ENCODE measurements around the gene MXRA5. TPM values are rescaled to one million over a fixed set of nuclear protein-coding genes. Genes with fewer than 3 reads are reported as not detected.

Gene MXRA5
- total and polyA plus RNA-seq, 5 donors: 0.34 to 5.5 (median 3.1) TPM

- H3K27me3 ChIP-seq (ENCODE audit: control insufficient read depth, insufficient read depth): no peaks in the 10 kb centered on the region
- H3K4me3 ChIP-seq (ENCODE audit: low read length): no peak overlapping the region
- H3K27ac ChIP-seq (ENCODE audit: low read length): no peak overlapping the region
- DNase-seq: no peak
- intact Hi-C loops (cut with DNase I): no loop called here
- 68% methylated on average over 7 of the region's 7 CpGs for WGBS
- H3K9me3 ChIP-seq (ENCODE audit: control insufficient read depth, low read length): no peaks in the 10 kb centered on the region
- no peaks in the 10 kb centered on the region for H3K4me1 ChIP-seq (ENCODE audit: control insufficient read depth, insufficient read depth, low read length)
- ATAC-seq: no peak
Measured at GRCh38 chrX:3326681-3327080, 19.8 kb downstream of the MXRA5 start.

GRCh38 chrX:3320471-3321046, 25.9 kb downstream of the MXRA5 start:
- no peaks in the 10 kb centered on the region for H3K4me1 ChIP-seq (ENCODE audit: control insufficient read depth, insufficient read depth, low read length)
- H3K27me3 ChIP-seq (ENCODE audit: control insufficient read depth, insufficient read depth): no peaks in the 10 kb centered on the region
- H3K9me3 ChIP-seq (ENCODE audit: control insufficient read depth, low read length): no peaks in the 10 kb centered on the region
- ATAC-seq (peak; percentile 28 to 59), DNase-seq (no peak)
- intact Hi-C loops (cut with DNase I): no loop called here
- WGBS: 67% methylated on average over 7 of the region's 7 CpGs
- H3K27ac ChIP-seq (ENCODE audit: low read length): no peak overlapping the region
- H3K4me3 ChIP-seq (ENCODE audit: low read length): no peak overlapping the region

- DNase-seq: no peak
- WGBS: 83% methylated on average over 47 of the region's 47 CpGs
Measured at GRCh38 chrX:3317191-3317718, 29.2 kb downstream of the MXRA5 start.

GRCh38 chrX:3312109-3312508, 34.3 kb downstream of the MXRA5 start:
- 94% methylated on average over 2 of the region's 2 CpGs for WGBS
- intact Hi-C loops (cut with DNase I): no loop called here
- DNase-seq (no peak), ATAC-seq (no peak)
- no peaks in the 10 kb centered on the region for H3K27me3 ChIP-seq (ENCODE audit: control insufficient read depth, insufficient read depth)
- H3K4me1 ChIP-seq (ENCODE audit: control insufficient read depth, insufficient read depth, low read length): no peaks in the 10 kb centered on the region
- peaks cover 1% of the 10 kb centered on the region for H3K9me3 ChIP-seq (ENCODE audit: control insufficient read depth, low read length)
- H3K4me3 ChIP-seq (ENCODE audit: low read length): no peak overlapping the region
- H3K27ac ChIP-seq (ENCODE audit: low read length): no peak overlapping the region

More at GRCh38 chrX:3317191-3317718, 29.2 kb downstream of the MXRA5 start:
- ATAC-seq: no peak
- no peaks in the 10 kb centered on the region for H3K4me1 ChIP-seq (ENCODE audit: control insufficient read depth, insufficient read depth, low read length)
- H3K9me3 ChIP-seq (ENCODE audit: control insufficient read depth, low read length): no peaks in the 10 kb centered on the region
- H3K4me3 ChIP-seq (ENCODE audit: low read length): no peak overlapping the region
- H3K27ac ChIP-seq (ENCODE audit: low read length): no peak overlapping the region
- intact Hi-C loops (cut with DNase I): no loop called here
- no peaks in the 10 kb centered on the region for H3K27me3 ChIP-seq (ENCODE audit: control insufficient read depth, insufficient read depth)

- intact Hi-C loops (cut with DNase I): no loop called here
- DNase-seq: no peak
- 33% methylated on average over 1 of the region's 1 CpG for WGBS
- H3K27ac ChIP-seq (ENCODE audit: low read length): no peak overlapping the region
- no peaks in the 10 kb centered on the region for H3K27me3 ChIP-seq (ENCODE audit: control insufficient read depth, insufficient read depth)
- no peaks in the 10 kb centered on the region for H3K4me1 ChIP-seq (ENCODE audit: control insufficient read depth, insufficient read depth, low read length)
- no peak for ATAC-seq
- peaks cover 1% of the 10 kb centered on the region for H3K9me3 ChIP-seq (ENCODE audit: control insufficient read depth, low read length)
- no peak overlapping the region for H3K4me3 ChIP-seq (ENCODE audit: low read length)
Measured at GRCh38 chrX:3307881-3308280, 38.6 kb downstream of the MXRA5 start.

GRCh38 chrX:3299636-3300035, 46.8 kb downstream of the MXRA5 start:
- no peaks in the 10 kb centered on the region for H3K9me3 ChIP-seq (ENCODE audit: control insufficient read depth, low read length)
- no peaks in the 10 kb centered on the region for H3K27me3 ChIP-seq (ENCODE audit: control insufficient read depth, insufficient read depth)
- no peaks in the 10 kb centered on the region for H3K4me1 ChIP-seq (ENCODE audit: control insufficient read depth, insufficient read depth, low read length)
- H3K27ac ChIP-seq (ENCODE audit: low read length): no peak overlapping the region
- no peak overlapping the region for H3K4me3 ChIP-seq (ENCODE audit: low read length)
- DNase-seq: no peak
- intact Hi-C loops (cut with DNase I): no loop called here
- no peak for ATAC-seq
- 48% methylated on average over 1 of the region's 1 CpG for WGBS

DNA sequence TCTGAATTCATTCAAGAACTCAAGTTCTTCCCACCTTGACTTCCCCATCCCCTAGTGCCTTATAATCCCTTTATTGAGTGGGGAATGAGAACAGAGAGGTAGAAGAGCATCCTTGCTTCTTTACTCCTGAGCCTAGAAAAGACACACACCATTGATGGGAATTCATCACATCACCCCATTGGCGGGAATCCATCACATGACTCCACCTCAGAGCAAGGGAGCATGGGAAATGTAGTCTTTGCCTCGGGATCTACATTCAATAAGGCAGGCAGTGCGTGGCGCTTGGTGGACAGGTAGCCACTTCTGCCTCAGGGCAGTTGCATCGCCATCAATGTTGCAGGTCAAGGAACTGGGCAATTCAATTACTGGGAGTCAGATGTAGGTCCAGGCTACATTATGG, 50.7 kb downstream of the MXRA5 start:
- Histone ChIP-seq H3K27ac (ENCODE audit: low read length) (no peak overlapping the region), H3K9me3 (ENCODE audit: control insufficient read depth, low read length) (no peaks in the 10 kb centered on the region), H3K27me3 (ENCODE audit: control insufficient read depth, insufficient read depth) (no peaks in the 10 kb centered on the region), H3K4me3 (ENCODE audit: low read length) (no peak overlapping the region), H3K4me1 (ENCODE audit: control insufficient read depth, insufficient read depth, low read length) (no peaks in the 10 kb centered on the region)
- DNase-seq (no peak), ATAC-seq (no peak)
- intact Hi-C loops (cut with DNase I): no loop called here
- WGBS: 63% methylated on average over 5 of the region's 5 CpGs

GRCh38 chrX:3293251-3293650, 53.2 kb downstream of the MXRA5 start:
- 60% methylated on average over 2 of the region's 2 CpGs for WGBS
- H3K27me3 ChIP-seq (ENCODE audit: control insufficient read depth, insufficient read depth): no peaks in the 10 kb centered on the region
- DNase-seq (no peak), ATAC-seq (no peak)
- intact Hi-C loops (cut with DNase I): no loop called here
- H3K4me1 ChIP-seq (ENCODE audit: control insufficient read depth, insufficient read depth, low read length): no peaks in the 10 kb centered on the region
- H3K9me3 ChIP-seq (ENCODE audit: control insufficient read depth, low read length): no peaks in the 10 kb centered on the region
- no peak overlapping the region for H3K27ac ChIP-seq (ENCODE audit: low read length)
- H3K4me3 ChIP-seq (ENCODE audit: low read length): no peak overlapping the region

DNA sequence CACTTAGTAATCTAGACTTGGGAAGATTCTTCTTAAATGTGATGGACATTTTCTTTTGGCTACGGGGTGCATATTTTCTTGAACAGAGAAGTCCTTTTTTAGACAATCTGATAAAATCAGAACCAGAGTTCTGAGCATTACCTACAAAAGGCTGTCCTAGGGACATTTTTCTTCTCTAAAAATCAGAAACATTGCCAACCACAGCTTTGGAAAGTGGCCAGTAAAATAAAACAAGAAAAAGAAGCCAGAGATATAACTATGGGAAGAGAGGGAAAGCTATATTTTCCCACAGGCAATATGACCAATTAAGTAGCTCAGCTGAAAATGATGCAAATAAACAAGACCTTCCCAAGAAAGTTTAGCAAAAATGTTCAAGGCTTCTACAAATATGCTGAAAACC, 55.9 kb downstream of the MXRA5 start:
- H3K9me3 ChIP-seq (ENCODE audit: control insufficient read depth, low read length): no peaks in the 10 kb centered on the region
- H3K4me1 ChIP-seq (ENCODE audit: control insufficient read depth, insufficient read depth, low read length): no peaks in the 10 kb centered on the region
- no peak for DNase-seq
- H3K4me3 ChIP-seq (ENCODE audit: low read length): no peak overlapping the region
- WGBS: 86% methylated on average over 1 of the region's 1 CpG
- no peaks in the 10 kb centered on the region for H3K27me3 ChIP-seq (ENCODE audit: control insufficient read depth, insufficient read depth)
- no peak for ATAC-seq
- intact Hi-C loops (cut with DNase I): no loop called here
- H3K27ac ChIP-seq (ENCODE audit: low read length): no peak overlapping the region

GRCh38 chrX:3286196-3286945, 60.1 kb downstream of the MXRA5 start:
- WGBS: 57% methylated on average over 14 of the region's 14 CpGs
- H3K27ac ChIP-seq (ENCODE audit: low read length): no peak overlapping the region
- ATAC-seq: no peak

DNA sequence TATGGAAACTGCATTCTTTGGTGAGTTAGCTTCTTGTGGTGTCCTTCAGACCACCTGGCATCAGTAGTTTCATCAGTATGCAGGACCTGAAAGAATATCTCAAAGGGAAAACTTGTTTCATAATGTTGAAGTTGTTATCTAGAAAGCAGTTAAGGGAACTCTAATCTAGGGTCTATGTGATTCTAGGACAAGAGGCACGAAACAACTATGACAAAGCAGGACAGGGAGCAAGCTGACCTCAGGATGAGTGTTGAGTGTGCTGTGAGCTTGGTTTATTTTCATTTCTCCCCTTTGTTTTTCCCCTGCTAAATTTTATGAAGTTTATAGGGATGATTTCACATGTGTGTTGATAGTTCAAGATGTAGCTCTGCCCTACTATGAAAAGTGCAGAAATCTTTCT, 65.7 kb downstream of the MXRA5 start:
- H3K27ac ChIP-seq (ENCODE audit: low read length): no peak overlapping the region
- no peak for DNase-seq
- intact Hi-C loops (cut with DNase I): no loop called here
- no peaks in the 10 kb centered on the region for H3K9me3 ChIP-seq (ENCODE audit: control insufficient read depth, low read length)
- no peaks in the 10 kb centered on the region for H3K4me1 ChIP-seq (ENCODE audit: control insufficient read depth, insufficient read depth, low read length)
- H3K4me3 ChIP-seq (ENCODE audit: low read length): no peak overlapping the region
- ATAC-seq: no peak
- H3K27me3 ChIP-seq (ENCODE audit: control insufficient read depth, insufficient read depth): no peaks in the 10 kb centered on the region
- WGBS: 63% methylated on average over 1 of the region's 1 CpG

More at GRCh38 chrX:3286196-3286945, 60.1 kb downstream of the MXRA5 start:
- no peaks in the 10 kb centered on the region for H3K27me3 ChIP-seq (ENCODE audit: control insufficient read depth, insufficient read depth)
- intact Hi-C loops (cut with DNase I): no loop called here
- DNase-seq: no peak
- H3K4me1 ChIP-seq (ENCODE audit: control insufficient read depth, insufficient read depth, low read length): no peaks in the 10 kb centered on the region
- no peaks in the 10 kb centered on the region for H3K9me3 ChIP-seq (ENCODE audit: control insufficient read depth, low read length)
- H3K4me3 ChIP-seq (ENCODE audit: low read length): no peak overlapping the region
